HCT116 (cell line): ENCODE results near the gene MTX2. TPM values are rescaled to one million over a fixed set of nuclear protein-coding genes. Genes with fewer than 3 reads are reported as not detected.

Experiments used
- ATAC-seq: fragments of 200-7000 bp; cut with Tn5 transposase; 2 replicates; pipeline ENCODE4 v1.9.1; 2020; ENCODE audit warnings: mild to moderate bottlenecking, moderate library complexity
- BruUV-seq: library from RNA; stranded (reverse); fragments of 400-500 nt; replicated peaks from 2 replicates; lab custom pipeline; 2021; lab: Mats Ljungman, UMichigan
- CTCF ChIA-PET: fragments of 300-600 bp; sonication (Branson Sonifier 250); formaldehyde crosslinking; loops from one replicate; lab custom pipeline; 2021; ENCODE audit warnings: antibody characterized with exemption; lab: Charles Lee
- POLR2A ChIA-PET: fragments of 300-600, 350-600 bp; sonication (Branson Sonifier 250); formaldehyde crosslinking; loops from one replicate; lab custom pipeline; 2021; ENCODE audit warnings: antibody characterized with exemption; lab: Charles Lee
- RAD21 ChIA-PET, 2 experiments: fragments of 300-600 bp; sonication (Branson Sonifier 250); formaldehyde crosslinking; loops; one replicate each; lab custom pipeline; 2023; ENCODE audit warnings: low total read pairs in 2 of 2; ENCODE audit not compliant: uncharacterized antibody in 2 of 2, unreplicated experiment in 2 of 2, low non-redundant PET in 1 of 2; lab: Charles Lee
- DNase-seq: peaks from one replicate; pipeline ENCODE4 v3.0.0-alpha.2; 2010; ENCODE audit warnings: low read depth, low spot score
- H2AFZ ChIP-seq: fragments of 200-600 bp; shearing (Covaris generic), sonication (generic); 2 replicates; pipeline ENCODE4 v1.6.1; 2017; ENCODE audit warnings: low read depth, mixed run types, mixed read lengths, antibody characterized with exemption, low read length; ENCODE audit not compliant: poor library complexity, severe bottlenecking
- H3K27ac ChIP-seq: 2 replicates; pipeline ENCODE4 v1.5.1; 2012; ENCODE audit warnings: low read depth, low read length
- H3K27me3 ChIP-seq: fragments of 200-600 bp; sonication (generic); 2 replicates; pipeline ENCODE4 v1.6.1; 2016; ENCODE audit warnings: mixed run types, low read length, mixed read lengths; ENCODE audit not compliant: insufficient read depth
- H3K36me3 ChIP-seq, 2 experiments: fragments of 200-500 bp in 1 of 2; fragments of 200-600 bp in 1 of 2; sonication (Bioruptor generic) in 1 of 2; sonication (generic) in 1 of 2; 2 replicates each; pipeline versions ENCODE4 v1.5.1 to v1.6.1; 2014 to 2016; ENCODE audit warnings: low read length in 2 of 2, inconsistent platforms in 1 of 2, mixed read lengths in 1 of 2, mixed run types in 1 of 2; ENCODE audit not compliant: insufficient read depth in 2 of 2, control insufficient read depth in 1 of 2
- H3K4me1 ChIP-seq, 2 experiments: fragments of 200-600 bp in 1 of 2; sonication (generic) in 1 of 2; 2 replicates each; pipeline versions ENCODE4 v1.5.1 to v1.6.1; 2012 to 2017; ENCODE audit warnings: low read length in 2 of 2, inconsistent platforms in 1 of 2, mild to moderate bottlenecking in 1 of 2, mixed read lengths in 1 of 2, mixed run types in 1 of 2, moderate library complexity in 1 of 2; ENCODE audit not compliant: insufficient read depth in 2 of 2, control insufficient read depth in 1 of 2
- H3K4me2 ChIP-seq: fragments of 200-600 bp; sonication (generic); 2 replicates; pipeline ENCODE4 v1.6.1; 2017; ENCODE audit warnings: mixed run types, low read length, mixed read lengths
- H3K4me3 ChIP-seq, 2 experiments: fragments of 200-600 bp in 1 of 2; sonication (generic) in 1 of 2; replicated peaks in 1 of 2; 2 replicates each; pipeline ENCODE4 v1.5.1; 2011 to 2016; ENCODE audit warnings: low read length in 2 of 2, control low read depth in 1 of 2, low read depth in 1 of 2, mild to moderate bottlenecking in 1 of 2, mixed read lengths in 1 of 2, mixed run types in 1 of 2
- H3K79me2 ChIP-seq: fragments of 200-600 bp; sonication (generic); 2 replicates; pipeline ENCODE4 v1.6.1; 2017; ENCODE audit warnings: mild to moderate bottlenecking, mixed run types, low read length, moderate library complexity, mixed read lengths; ENCODE audit not compliant: insufficient read depth
- H3K9ac ChIP-seq: fragments of 200-600 bp; sonication (generic); 2 replicates; pipeline ENCODE4 v1.6.1; 2016; ENCODE audit warnings: low read length, mixed read lengths
- H3K9me2 ChIP-seq: fragments of 200-600 bp; sonication (generic), shearing (Covaris generic); 2 replicates; pipeline ENCODE4 v1.6.1; 2017; ENCODE audit warnings: mixed run types, mild to moderate bottlenecking, moderate library complexity; ENCODE audit not compliant: insufficient read depth
- H3K9me3 ChIP-seq, 2 experiments: fragments of 200-500 bp in 1 of 2; fragments of 200-600 bp in 1 of 2; sonication (Bioruptor generic) in 1 of 2; sonication (generic) in 1 of 2; 2 replicates each; pipeline ENCODE4 v1.6.1; 2014 to 2017; ENCODE audit warnings: low read length in 2 of 2, mixed read lengths in 2 of 2, inconsistent platforms in 1 of 2, low read depth in 1 of 2, mild to moderate bottlenecking in 1 of 2, mixed run types in 1 of 2, moderate library complexity in 1 of 2; ENCODE audit not compliant: control insufficient read depth in 1 of 2, insufficient read depth in 1 of 2
- H4K20me1 ChIP-seq: fragments of 200-600 bp; sonication (generic), shearing (Covaris generic); 2 replicates; pipeline ENCODE4 v1.6.1; 2017; ENCODE audit warnings: mixed run types, mild to moderate bottlenecking, moderate library complexity; ENCODE audit not compliant: insufficient read depth
- ATF3 ChIP-seq: IDR thresholded peaks from 2 replicates; pipeline ENCODE4 v1.6.1; 2012
- CBX3 ChIP-seq: IDR thresholded peaks from 2 replicates; pipeline ENCODE4 v1.6.1; 2012; ENCODE audit warnings: low read depth
- CEBPB ChIP-seq: IDR thresholded peaks from 2 replicates; pipeline ENCODE4 v1.6.1; 2012; ENCODE audit warnings: low read depth
- EGR1 ChIP-seq: IDR thresholded peaks from 2 replicates; pipeline ENCODE4 v1.6.1; 2012; ENCODE audit warnings: low read depth
- POLR2AphosphoS5 ChIP-seq: IDR thresholded peaks from 2 replicates; pipeline ENCODE4 v1.6.1; 2011; ENCODE audit warnings: mild to moderate bottlenecking, low read depth, low read length, moderate library complexity
- SP1 ChIP-seq: IDR thresholded peaks from 2 replicates; pipeline ENCODE4 v1.6.1; 2012; ENCODE audit warnings: low read depth
- TCF7L2 ChIP-seq: IDR thresholded peaks from 2 replicates; pipeline ENCODE4 v1.7.0; 2011; ENCODE audit warnings: borderline replicate concordance, inconsistent platforms; ENCODE audit not compliant: insufficient read depth, insufficient read length; ENCODE audit errors: extremely low read depth
- YY1 ChIP-seq: IDR thresholded peaks from 2 replicates; pipeline ENCODE4 v1.6.1; 2011; ENCODE audit warnings: low read length, low read depth, moderate library complexity, mild to moderate bottlenecking; ENCODE audit not compliant: insufficient replicate concordance; ENCODE audit errors: extremely low read depth
- intact Hi-C: fragments of 100-400 bp; cut with micrococcal nuclease; formaldehyde crosslinking; loops from 2 replicates; pipeline ENCODE4 v1.10.0; 2022
- total RNA-seq: library from RNA; stranded (reverse); gene quantifications from one replicate; pipeline ENCODE4 v1.2.1, GENCODE V29; 2021; ENCODE audit not compliant: unreplicated experiment
- TF ChIP-seq, protein P1 (sequence below): IDR thresholded peaks from 2 replicates; pipeline ENCODE4 v1.6.1; 2012; ENCODE audit warnings: low read depth
- TF ChIP-seq, protein P2 (sequence below): IDR thresholded peaks from 2 replicates; pipeline ENCODE4 v1.6.1; 2012

Gene MTX2
- total RNA-seq, 1 experiment from 2014 or later: 38.9 TPM

- Histone ChIP-seq H3K9me2 (no peaks in the 10 kb centered on the region), H3K4me1 (no peaks in the 10 kb centered on the region), H3K27ac (no peak overlapping the region), H2AFZ (no peak overlapping the region), H3K9ac (no peak overlapping the region), H3K79me2 (no peaks in the 10 kb centered on the region), H3K36me3 (no peaks in the 10 kb centered on the region), H3K27me3 (no peaks in the 10 kb centered on the region), H4K20me1 (no peaks in the 10 kb centered on the region), H3K9me3 (no peaks in the 10 kb centered on the region), H3K4me3 (no peak overlapping the region), H3K4me2 (no peak overlapping the region)
- RAD21 ChIA-PET: no interaction called here
- intact Hi-C loops: no loop called here
- CTCF ChIA-PET: no interaction called here
- no TSS peak for BruUV-seq
- no peak for ATAC-seq
- DNase-seq: no peak
- POLR2A ChIA-PET: no interaction called here
- no peak for TF ChIP-seq EGR1
- TF ChIP-seq CBX3: no peak
- TF ChIP-seq TCF7L2: no peak
- TF ChIP-seq SP1: no peak
- TF ChIP-seq YY1: no peak
- TF ChIP-seq, protein P1, sequence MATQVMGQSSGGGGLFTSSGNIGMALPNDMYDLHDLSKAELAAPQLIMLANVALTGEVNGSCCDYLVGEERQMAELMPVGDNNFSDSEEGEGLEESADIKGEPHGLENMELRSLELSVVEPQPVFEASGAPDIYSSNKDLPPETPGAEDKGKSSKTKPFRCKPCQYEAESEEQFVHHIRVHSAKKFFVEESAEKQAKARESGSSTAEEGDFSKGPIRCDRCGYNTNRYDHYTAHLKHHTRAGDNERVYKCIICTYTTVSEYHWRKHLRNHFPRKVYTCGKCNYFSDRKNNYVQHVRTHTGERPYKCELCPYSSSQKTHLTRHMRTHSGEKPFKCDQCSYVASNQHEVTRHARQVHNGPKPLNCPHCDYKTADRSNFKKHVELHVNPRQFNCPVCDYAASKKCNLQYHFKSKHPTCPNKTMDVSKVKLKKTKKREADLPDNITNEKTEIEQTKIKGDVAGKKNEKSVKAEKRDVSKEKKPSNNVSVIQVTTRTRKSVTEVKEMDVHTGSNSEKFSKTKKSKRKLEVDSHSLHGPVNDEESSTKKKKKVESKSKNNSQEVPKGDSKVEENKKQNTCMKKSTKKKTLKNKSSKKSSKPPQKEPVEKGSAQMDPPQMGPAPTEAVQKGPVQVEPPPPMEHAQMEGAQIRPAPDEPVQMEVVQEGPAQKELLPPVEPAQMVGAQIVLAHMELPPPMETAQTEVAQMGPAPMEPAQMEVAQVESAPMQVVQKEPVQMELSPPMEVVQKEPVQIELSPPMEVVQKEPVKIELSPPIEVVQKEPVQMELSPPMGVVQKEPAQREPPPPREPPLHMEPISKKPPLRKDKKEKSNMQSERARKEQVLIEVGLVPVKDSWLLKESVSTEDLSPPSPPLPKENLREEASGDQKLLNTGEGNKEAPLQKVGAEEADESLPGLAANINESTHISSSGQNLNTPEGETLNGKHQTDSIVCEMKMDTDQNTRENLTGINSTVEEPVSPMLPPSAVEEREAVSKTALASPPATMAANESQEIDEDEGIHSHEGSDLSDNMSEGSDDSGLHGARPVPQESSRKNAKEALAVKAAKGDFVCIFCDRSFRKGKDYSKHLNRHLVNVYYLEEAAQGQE: no peak
- TF ChIP-seq ATF3: no peak
- no peak for TF ChIP-seq CEBPB
- TF ChIP-seq POLR2AphosphoS5: no peak
- TF ChIP-seq, protein P2, sequence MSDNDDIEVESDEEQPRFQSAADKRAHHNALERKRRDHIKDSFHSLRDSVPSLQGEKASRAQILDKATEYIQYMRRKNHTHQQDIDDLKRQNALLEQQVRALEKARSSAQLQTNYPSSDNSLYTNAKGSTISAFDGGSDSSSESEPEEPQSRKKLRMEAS: no peak
These were observed 8.1 kb upstream of the MTX2 start for GRCh38 chr2:176261136-176261535.
